Activated T-helper 17 cell treated with anti-CD3 and anti-CD28 coated beads, Interleukin-2, amount 50 U/mL, for 72 hours (primary cell): ENCODE measurements around the gene SLC12A1. TPM values are rescaled to one million over a fixed set of nuclear protein-coding genes. Genes with fewer than 3 reads are reported as not detected.

Experiments used
- ATAC-seq: fragments of 150-1000 bp; cut with Tn5 transposase; replicated peaks from 2 replicates; pipeline ENCODE4 v1.10.0; 2021; ENCODE audit warnings: mild to moderate bottlenecking, moderate library complexity
- H3K27ac Mint-ChIP-seq: one replicate; pipeline ENCODE4 v1.8.0; 2022; ENCODE audit warnings: mixed read lengths
- H3K27me3 Mint-ChIP-seq: one replicate; pipeline ENCODE4 v1.8.0; 2022; ENCODE audit warnings: mixed read lengths
- H3K36me3 Mint-ChIP-seq: one replicate; pipeline ENCODE4 v1.8.0; 2022; ENCODE audit warnings: low read depth, mild to moderate bottlenecking, mixed read lengths
- H3K4me1 Mint-ChIP-seq: one replicate; pipeline ENCODE4 v1.8.0; 2022; ENCODE audit warnings: mixed read lengths
- H3K4me3 Mint-ChIP-seq: one replicate; pipeline ENCODE4 v1.8.0; 2022; ENCODE audit warnings: mild to moderate bottlenecking, mixed read lengths
- H3K9me3 Mint-ChIP-seq: one replicate; pipeline ENCODE4 v1.8.0; 2022; ENCODE audit warnings: mixed read lengths
- total RNA-seq, 2 donors: library from RNA; stranded (reverse); gene quantifications; one replicate each; pipeline ENCODE4 v1.2.3, GENCODE V29; 2022

The SLC12A1 gene
- total RNA-seq, 2 donors from 2014 or later, result not detected

- H3K27me3 Mint-ChIP-seq, result peaks cover 8% of the 10 kb centered on the region
- no peaks in the 10 kb centered on the region for H3K4me1 Mint-ChIP-seq
- no peak for ATAC-seq
- no peaks in the 10 kb centered on the region for H3K9me3 Mint-ChIP-seq
- H3K27ac Mint-ChIP-seq, result no peak overlapping the region
- H3K4me3 Mint-ChIP-seq, result no peak overlapping the region
- no peaks in the 10 kb centered on the region for H3K36me3 Mint-ChIP-seq
Observed at GRCh38 chr15:48221261-48221660, 15.2 kb downstream of the SLC12A1 start.

DNA sequence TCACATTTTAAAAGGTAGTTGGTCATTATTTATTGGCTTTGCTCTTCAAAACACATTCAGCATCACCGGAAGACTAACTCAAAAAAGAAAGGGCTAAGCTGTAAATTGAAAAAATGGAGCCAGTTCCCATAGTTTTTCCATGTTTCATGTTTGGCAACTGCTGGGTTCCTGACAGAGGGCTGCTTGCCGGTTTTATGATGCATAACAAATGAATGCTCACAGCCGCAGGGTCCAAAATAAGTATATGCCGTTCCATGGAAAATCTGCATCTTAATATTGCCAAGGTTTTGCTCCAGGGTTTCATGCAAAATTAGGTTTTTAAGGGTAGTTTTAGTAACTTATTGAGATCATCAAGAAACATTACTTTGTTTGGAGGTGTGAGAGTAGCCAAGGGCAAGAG is 15.8 kb downstream of the SLC12A1 start:
- no peaks in the 10 kb centered on the region for H3K9me3 Mint-ChIP-seq

DNA sequence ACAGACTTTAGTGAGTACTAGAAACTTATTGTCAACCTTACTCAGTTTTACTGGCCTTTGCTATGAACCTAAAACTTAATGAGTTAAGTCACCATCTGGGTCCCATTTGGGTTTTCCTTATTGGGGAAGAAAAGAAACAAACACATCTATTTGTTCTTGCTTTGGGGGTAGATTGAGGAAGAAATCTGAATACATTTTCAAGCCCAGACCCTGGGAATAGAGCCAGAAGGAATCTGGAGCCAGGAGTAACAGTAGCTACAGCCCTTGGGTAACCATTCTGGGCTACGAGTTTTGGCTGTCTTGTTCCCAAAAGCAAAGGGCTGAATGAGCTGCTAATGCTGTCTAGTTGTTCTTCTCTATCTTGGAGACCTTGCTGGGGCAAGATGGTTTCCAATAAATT is 16.5 kb downstream of the SLC12A1 start:
- H3K4me3 Mint-ChIP-seq, result no peak overlapping the region
- no peaks in the 10 kb centered on the region for H3K9me3 Mint-ChIP-seq
- no peak overlapping the region for H3K27ac Mint-ChIP-seq
- H3K36me3 Mint-ChIP-seq, result no peaks in the 10 kb centered on the region
- no peaks in the 10 kb centered on the region for H3K4me1 Mint-ChIP-seq
- peaks cover 9% of the 10 kb centered on the region for H3K27me3 Mint-ChIP-seq
- no peak for ATAC-seq

More for the DNA sequence above, 15.8 kb downstream of the SLC12A1 start:
- peaks cover 8% of the 10 kb centered on the region for H3K27me3 Mint-ChIP-seq
- ATAC-seq, result no peak
- H3K36me3 Mint-ChIP-seq, result no peaks in the 10 kb centered on the region
- no peak overlapping the region for H3K4me3 Mint-ChIP-seq
- no peaks in the 10 kb centered on the region for H3K4me1 Mint-ChIP-seq
- H3K27ac Mint-ChIP-seq, result no peak overlapping the region

GRCh38 chr15:48225771-48226170 is 19.7 kb downstream of the SLC12A1 start:
- Mint-ChIP-seq H3K4me1 (no peaks in the 10 kb centered on the region), H3K4me3 (no peak overlapping the region), H3K27ac (no peak overlapping the region), H3K27me3 (peaks cover 7% of the 10 kb centered on the region), H3K9me3 (no peaks in the 10 kb centered on the region), H3K36me3 (no peaks in the 10 kb centered on the region)
- ATAC-seq, result no peak

DNA sequence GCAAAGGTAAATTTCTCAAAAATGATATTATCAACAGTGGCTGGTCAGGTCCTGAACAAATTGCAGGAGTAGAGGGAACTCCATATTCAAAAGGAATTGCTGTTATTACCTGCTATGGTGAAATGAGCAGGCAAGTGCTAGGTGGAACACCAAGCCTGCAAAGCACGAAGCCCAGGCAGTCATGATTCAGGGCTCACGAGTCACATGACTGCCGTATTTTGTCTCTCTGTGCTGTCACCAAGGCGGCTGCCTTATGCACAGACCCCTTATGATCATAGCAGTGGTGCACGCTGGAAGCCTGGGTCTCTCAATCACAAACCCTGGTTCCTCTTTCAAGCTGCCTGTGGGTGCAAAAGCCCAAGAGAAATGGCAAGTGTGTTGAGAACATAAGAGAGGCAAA is 24.4 kb downstream of the SLC12A1 start:
- ATAC-seq, result no peak
- H3K9me3 Mint-ChIP-seq, result no peaks in the 10 kb centered on the region
- no peak overlapping the region for H3K4me3 Mint-ChIP-seq
- H3K27me3 Mint-ChIP-seq, result peaks cover 12% of the 10 kb centered on the region
- no peaks in the 10 kb centered on the region for H3K4me1 Mint-ChIP-seq
- H3K27ac Mint-ChIP-seq, result no peak overlapping the region
- no peaks in the 10 kb centered on the region for H3K36me3 Mint-ChIP-seq

DNA sequence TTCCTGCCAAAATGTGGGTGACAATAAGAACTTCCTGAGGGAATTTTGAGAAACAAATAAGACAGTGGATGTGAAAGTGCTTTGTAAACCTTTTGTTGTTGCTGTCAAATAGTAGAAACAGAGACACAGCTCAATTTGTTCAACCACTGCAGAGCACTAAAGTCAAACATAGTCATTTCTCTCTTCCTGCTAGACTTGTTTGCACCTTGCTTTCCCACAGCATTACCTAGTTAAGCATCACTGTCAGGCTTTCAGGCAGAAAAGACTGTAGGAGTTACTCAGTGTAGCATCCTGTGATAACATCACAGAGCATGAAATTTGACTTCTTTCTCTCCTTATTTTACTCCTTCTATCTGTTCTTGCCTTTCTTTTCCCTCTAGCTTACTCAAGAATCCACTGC is 27.1 kb downstream of the SLC12A1 start:
- no peaks in the 10 kb centered on the region for H3K36me3 Mint-ChIP-seq
- no peak overlapping the region for H3K27ac Mint-ChIP-seq
- ATAC-seq, result no peak
- no peaks in the 10 kb centered on the region for H3K9me3 Mint-ChIP-seq
- peaks cover 9% of the 10 kb centered on the region for H3K27me3 Mint-ChIP-seq
- H3K4me1 Mint-ChIP-seq, result no peaks in the 10 kb centered on the region
- H3K4me3 Mint-ChIP-seq, result no peak overlapping the region

GRCh38 chr15:48239334-48239733 is 33.2 kb downstream of the SLC12A1 start:
- ATAC-seq, result no peak
- H3K36me3 Mint-ChIP-seq, result no peaks in the 10 kb centered on the region
- no peak overlapping the region for H3K4me3 Mint-ChIP-seq
- no peaks in the 10 kb centered on the region for H3K9me3 Mint-ChIP-seq
- no peaks in the 10 kb centered on the region for H3K27me3 Mint-ChIP-seq
- no peaks in the 10 kb centered on the region for H3K4me1 Mint-ChIP-seq
- no peak overlapping the region for H3K27ac Mint-ChIP-seq

DNA sequence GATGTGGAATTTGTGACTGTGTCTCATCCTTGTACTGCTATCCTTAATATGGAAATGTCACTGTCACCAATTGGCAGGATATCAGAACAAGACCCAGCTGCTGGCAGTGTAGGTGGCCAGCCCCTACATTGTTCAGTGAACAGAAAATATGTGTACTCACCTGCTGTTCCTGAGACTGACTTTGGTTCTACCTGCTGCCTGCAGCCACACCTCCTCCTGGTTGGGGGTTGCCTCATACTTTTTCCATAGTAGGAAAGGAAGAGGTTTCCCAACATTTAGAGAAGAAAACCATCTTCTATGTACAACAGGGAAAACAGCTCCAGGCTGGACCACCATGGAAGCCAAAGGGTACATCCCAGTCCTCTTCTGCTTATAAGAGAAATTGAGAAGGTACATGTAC is 35.9 kb downstream of the SLC12A1 start:
- Mint-ChIP-seq H3K27me3 (peaks cover 3% of the 10 kb centered on the region), H3K9me3 (no peaks in the 10 kb centered on the region), H3K4me1 (no peaks in the 10 kb centered on the region), H3K4me3 (no peak overlapping the region), H3K27ac (no peak overlapping the region), H3K36me3 (no peaks in the 10 kb centered on the region)
- no peak for ATAC-seq

DNA sequence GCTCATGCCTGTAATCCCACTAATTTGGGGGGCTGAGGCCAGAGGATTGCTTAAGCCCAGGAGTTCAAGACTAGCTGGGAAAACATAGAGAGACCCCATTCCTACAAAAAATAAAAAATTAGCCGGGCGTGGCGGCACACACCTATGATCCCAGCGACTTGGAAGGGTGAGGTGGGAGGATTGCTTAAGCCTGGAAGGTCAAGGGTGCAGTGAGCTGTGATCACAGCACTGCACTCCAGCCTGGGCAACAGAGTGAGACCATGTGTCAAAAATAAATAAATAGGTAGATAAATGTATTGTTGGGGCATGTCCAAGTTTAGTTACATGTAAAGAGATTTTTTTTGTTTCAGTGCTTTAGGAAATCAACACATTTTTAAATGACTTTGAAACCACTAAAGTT is 36.4 kb downstream of the SLC12A1 start:
- H3K27ac Mint-ChIP-seq, result no peak overlapping the region
- H3K27me3 Mint-ChIP-seq, result peaks cover 5% of the 10 kb centered on the region
- no peaks in the 10 kb centered on the region for H3K9me3 Mint-ChIP-seq
- no peaks in the 10 kb centered on the region for H3K4me1 Mint-ChIP-seq
- no peaks in the 10 kb centered on the region for H3K36me3 Mint-ChIP-seq
- H3K4me3 Mint-ChIP-seq, result no peak overlapping the region
- no peak for ATAC-seq

- Mint-ChIP-seq H3K4me3 (no peak overlapping the region), H3K9me3 (no peaks in the 10 kb centered on the region), H3K4me1 (no peaks in the 10 kb centered on the region), H3K27ac (no peak overlapping the region), H3K27me3 (peaks cover 9% of the 10 kb centered on the region), H3K36me3 (no peaks in the 10 kb centered on the region)
- no peak for ATAC-seq
Observed at GRCh38 chr15:48244921-48245320, 38.8 kb downstream of the SLC12A1 start.

- Mint-ChIP-seq H3K4me1 (no peaks in the 10 kb centered on the region), H3K9me3 (no peaks in the 10 kb centered on the region), H3K27ac (no peak overlapping the region), H3K36me3 (no peaks in the 10 kb centered on the region), H3K4me3 (no peak overlapping the region), H3K27me3 (peaks cover 16% of the 10 kb centered on the region)
- ATAC-seq, result no peak
Observed at GRCh38 chr15:48248414-48248813, 42.3 kb downstream of the SLC12A1 start.

DNA sequence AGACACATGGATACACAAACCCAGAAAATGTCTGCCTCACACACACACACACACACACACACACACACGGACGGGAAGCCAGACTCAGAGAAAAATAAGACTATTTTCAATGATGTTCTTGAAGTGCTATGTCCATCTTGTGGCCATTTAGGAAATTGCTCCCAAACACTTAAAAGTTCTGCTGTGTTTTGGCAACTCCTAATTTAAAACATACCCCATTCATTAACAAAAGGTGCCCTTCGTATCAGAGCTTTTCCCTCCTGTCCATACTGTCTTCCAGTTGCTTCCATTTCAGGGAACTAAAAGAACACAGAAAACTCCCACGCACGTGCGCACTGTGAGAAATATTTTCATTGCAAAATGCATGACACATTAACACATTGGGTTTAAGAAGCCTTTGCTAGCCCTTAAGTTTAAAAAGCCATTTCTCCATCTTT is 44.6 kb downstream of the SLC12A1 start:
- Mint-ChIP-seq H3K4me3 (no peak overlapping the region), H3K4me1 (no peaks in the 10 kb centered on the region), H3K36me3 (no peaks in the 10 kb centered on the region), H3K27me3 (peaks cover 16% of the 10 kb centered on the region), H3K9me3 (no peaks in the 10 kb centered on the region), H3K27ac (no peak overlapping the region)
- ATAC-seq, result no peak

- Mint-ChIP-seq H3K4me3 (no peak overlapping the region), H3K27ac (no peak overlapping the region), H3K36me3 (no peaks in the 10 kb centered on the region), H3K4me1 (no peaks in the 10 kb centered on the region), H3K9me3 (no peaks in the 10 kb centered on the region), H3K27me3 (peaks cover 7% of the 10 kb centered on the region)
- ATAC-seq, result no peak
Observed at GRCh38 chr15:48253172-48253571, 47.1 kb downstream of the SLC12A1 start.

GRCh38 chr15:48265135-48265534 is 59.0 kb downstream of the SLC12A1 start:
- H3K4me1 Mint-ChIP-seq, result no peaks in the 10 kb centered on the region
- no peak for ATAC-seq

GRCh38 chr15:48266024-48266689 is 60.1 kb downstream of the SLC12A1 start:
- no peak for ATAC-seq
- no peak overlapping the region for H3K4me3 Mint-ChIP-seq
- H3K4me1 Mint-ChIP-seq, result no peaks in the 10 kb centered on the region
- no peak overlapping the region for H3K27ac Mint-ChIP-seq
- H3K27me3 Mint-ChIP-seq, result peaks cover 25% of the 10 kb centered on the region
- H3K9me3 Mint-ChIP-seq, result no peaks in the 10 kb centered on the region
- no peaks in the 10 kb centered on the region for H3K36me3 Mint-ChIP-seq

More at GRCh38 chr15:48265135-48265534, 59.0 kb downstream of the SLC12A1 start:
- peaks cover 25% of the 10 kb centered on the region for H3K27me3 Mint-ChIP-seq
- H3K27ac Mint-ChIP-seq, result no peak overlapping the region
- no peaks in the 10 kb centered on the region for H3K9me3 Mint-ChIP-seq
- no peaks in the 10 kb centered on the region for H3K36me3 Mint-ChIP-seq
- H3K4me3 Mint-ChIP-seq, result no peak overlapping the region

- H3K27me3 Mint-ChIP-seq, result peaks cover 20% of the 10 kb centered on the region
- H3K4me3 Mint-ChIP-seq, result no peak overlapping the region
- ATAC-seq, result no peak
- H3K27ac Mint-ChIP-seq, result no peak overlapping the region
- no peaks in the 10 kb centered on the region for H3K4me1 Mint-ChIP-seq
- H3K9me3 Mint-ChIP-seq, result no peaks in the 10 kb centered on the region
- H3K36me3 Mint-ChIP-seq, result no peaks in the 10 kb centered on the region
Observed at GRCh38 chr15:48267766-48268165, 61.7 kb downstream of the SLC12A1 start.
